TTC549 (cell line): ENCODE results near the gene ODAPH.
A peak's percentile ranks its signal among the peaks of the same experiment; 100 is the strongest.
"Not testable (repeated sequence)": the region's sequence is repeated elsewhere in the genome, so short reads cannot be mapped to it uniquely, and the experiment has no call there.

Source experiments
- FAIRE-seq: peaks from 2 replicates; lab custom pipeline; 2012; peaks lifted over from hg19 to GRCh38; lab: Jason Lieb, UNC

The ODAPH gene

DNA sequence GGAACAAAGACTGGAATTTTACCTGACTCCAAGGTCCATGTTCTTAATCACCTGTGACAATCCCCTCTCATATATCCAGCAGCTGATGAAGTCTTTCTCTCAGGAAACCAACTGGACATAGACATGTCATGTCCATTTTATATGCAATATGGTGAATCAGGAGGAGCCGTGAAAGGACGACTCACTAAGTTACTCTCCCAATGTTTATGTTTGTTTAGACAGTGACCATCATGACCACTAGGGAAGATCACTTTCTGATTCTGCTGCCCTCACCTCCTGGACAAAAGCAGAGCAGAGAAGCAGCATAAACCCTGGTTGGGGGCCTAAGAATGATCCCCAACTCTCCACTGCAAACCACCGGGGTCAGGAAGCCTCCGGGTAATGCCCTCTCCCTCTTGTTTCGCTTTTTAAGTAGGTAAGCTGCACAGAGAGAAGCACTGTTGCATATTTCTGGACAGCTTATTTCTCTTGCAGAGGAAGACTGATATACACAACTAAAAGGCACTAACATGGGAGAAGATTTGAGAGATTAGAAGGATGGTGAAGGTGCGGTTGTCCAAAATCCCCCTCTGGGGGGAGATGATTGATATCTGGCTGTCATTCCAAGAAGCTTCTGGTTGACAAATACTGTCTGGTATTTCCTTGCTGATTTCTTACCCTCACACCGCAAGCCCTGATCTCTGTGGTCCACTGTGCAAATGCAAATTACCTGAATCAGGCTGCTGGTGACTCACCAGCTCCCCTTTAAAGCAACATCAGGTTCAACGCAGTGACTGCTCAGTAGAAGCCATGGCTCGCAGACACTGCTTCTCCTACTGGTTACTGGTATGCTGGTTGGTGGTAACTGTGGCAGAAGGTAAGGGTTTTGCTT is at the start of gene ODAPH:
TSS of gene ODAPH (plus strand) at position 773 of the 871 bp plus-strand sequence. CDS start at position 790, 17 bp downstream.
- FAIRE-seq, result no peak

DNA sequence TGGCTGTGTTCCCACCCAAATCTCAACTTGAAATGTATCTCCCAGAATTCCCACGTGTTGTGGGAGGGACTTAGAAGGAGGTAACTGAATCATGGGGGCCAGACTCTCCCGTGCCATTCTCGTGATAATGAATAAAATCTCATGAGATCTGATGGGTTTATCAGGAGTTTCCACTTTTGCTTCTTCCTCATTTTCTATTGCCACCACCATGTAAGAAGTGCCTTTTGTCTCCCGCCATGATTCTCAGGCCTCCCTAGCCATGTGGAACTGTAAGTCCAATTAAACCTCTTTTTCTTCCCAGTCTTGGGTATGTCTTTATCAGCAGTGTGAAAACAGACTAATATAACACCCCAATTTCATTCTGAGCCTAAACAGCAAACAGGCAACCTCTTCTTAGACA is 46.3 kb upstream of the ODAPH start:
- FAIRE-seq, result not testable (repeated sequence)

- no peak for FAIRE-seq
Measured at GRCh38 chr4:75511841-75512240, 44.0 kb upstream of the ODAPH start.

DNA sequence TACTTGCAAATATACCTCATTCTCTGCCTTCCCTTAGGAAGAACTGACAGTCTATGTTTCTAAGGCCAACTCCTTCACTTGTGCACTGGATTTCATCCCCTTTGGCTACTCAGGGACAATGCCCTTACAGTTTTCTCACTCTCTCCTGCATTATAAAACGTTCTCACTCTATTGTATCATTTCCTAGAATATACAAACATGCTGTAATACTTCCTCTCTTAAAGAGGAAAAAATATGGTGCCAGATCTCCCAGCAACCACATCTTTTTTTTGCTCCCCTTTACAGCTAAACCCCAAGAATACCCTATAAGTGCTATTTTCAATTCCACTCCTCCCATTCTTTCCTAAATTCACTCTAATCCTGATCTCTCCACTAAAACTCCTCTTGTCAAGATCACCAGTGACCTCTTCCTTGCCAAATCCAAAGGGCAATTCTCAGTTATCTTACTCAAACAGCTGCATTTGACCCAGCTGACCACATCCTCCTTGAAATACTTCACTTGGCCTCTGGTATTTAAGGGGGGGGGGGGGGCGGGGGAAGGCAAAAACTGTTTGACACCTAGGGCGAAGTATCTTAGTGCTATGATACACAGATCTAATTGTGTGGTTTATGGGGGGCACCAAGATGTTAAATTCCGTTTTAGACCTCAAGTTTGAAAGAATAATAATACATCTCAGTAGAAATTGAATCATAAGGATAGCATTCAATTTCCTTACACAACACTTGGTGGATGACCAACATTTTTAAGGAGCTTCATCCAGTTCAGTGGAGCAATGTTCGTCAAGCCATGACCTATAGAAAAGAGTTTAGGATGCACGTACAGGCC is 43.3 kb upstream of the ODAPH start:
- FAIRE-seq, result no peak

DNA sequence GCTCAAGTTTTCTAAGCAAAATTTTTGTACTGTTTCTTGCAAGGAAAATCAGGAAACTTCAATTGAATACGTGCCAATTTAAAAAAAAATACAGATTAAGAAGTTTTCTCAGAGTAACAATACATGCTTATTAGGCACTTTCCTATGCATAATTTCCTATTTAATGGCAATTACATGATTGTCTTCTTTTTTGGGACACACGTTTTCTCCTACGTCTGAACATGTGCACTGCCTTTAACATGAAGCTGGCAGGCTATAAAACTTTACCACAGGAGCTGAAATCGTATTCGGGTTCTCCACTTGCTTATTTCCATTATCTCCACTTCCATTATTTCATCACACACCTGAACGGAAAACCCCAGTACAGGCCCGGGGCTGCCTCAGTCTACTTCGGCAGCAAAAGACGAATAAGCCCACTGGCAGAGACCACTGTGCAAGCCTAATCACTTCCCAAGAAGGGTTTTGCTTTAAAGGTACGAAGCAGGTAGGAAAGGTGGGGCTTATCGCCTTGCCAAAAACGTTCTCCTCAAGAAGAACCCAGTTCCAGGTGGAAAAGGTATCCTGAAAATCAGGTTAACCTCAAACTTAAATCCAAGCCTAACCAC is 42.2 kb upstream of the ODAPH start:
- no peak for FAIRE-seq

DNA sequence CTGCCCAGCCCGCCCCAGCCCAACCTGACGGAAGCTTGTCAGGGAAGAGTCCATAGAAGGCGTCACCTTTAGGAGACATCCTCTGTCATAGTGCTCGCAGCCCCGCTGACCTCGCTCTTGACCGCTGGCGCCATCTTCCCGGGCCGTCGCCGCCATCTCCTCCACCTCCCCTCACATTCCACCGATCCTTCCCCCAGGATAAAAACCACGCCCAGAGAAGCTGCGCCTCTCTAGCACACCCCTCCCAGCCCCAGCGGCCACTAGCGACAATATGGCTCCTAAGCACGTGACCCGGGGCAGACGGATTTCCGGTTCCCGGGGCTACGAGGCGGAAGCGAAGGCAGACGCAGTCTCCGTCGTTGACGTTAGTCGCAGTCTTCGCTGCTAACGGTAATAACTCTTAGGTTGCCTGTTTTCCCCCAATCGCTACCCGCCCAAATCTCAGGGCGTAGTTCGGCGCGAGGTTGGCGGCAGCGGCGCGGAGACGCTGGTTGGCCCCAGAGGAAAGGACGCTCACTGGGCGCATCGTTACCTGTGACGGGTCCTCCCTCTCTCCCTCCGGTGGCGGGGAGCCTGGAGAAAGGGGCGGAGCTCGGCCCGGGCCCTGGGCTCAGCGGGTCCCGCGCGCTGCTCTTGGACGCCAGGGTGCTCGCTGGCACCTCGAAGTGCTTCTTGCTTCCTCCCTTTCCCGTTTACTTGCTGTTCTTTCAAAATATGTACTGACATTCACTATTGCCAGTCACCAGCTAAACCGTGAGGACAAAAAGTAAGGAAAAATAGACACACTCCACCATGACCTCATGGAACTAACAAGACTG is 41.5 kb upstream of the ODAPH start, which contains the start of the genes RCHY1 and THAP6:
TSS of gene RCHY1 (minus strand) at position 273 of the 818 bp plus-strand sequence. CDS start at position 156, 117 bp downstream.
TSS of gene THAP6 (plus strand) at position 343 of the 818 bp plus-strand sequence. CDS start 980 bp downstream, outside the sequence.
- FAIRE-seq, result peak; percentile 90

DNA sequence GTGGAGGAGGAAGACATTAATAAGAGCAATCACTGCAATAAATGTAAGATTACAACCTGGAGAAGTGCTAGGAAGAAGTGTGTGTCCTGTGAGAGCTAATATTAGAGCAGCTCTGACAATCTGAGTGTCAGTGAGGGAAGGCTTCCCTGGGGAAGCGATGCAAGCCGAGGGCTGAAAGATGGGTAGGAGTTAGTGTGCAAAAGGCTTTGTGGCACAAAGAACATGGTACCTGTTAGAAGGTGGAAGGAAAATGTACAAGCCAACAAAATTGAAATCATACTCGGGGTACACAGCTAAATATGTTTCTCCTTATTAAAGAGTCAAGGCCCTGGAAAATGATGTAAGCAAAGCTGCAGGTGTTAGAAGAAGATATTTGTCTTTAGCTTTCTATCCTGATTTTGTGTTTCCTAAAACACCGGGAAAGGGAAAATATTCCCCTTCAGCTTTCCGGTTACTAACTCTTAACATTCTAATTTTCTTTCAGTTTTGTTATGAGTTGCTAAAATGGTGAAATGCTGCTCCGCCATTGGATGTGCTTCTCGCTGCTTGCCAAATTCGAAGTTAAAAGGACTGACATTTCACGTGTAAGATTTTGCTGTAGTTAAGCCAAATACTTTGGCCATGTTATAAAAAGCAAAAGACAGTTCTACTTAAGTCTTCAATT is 40.8 kb upstream of the ODAPH start:
- no peak for FAIRE-seq

- no peak for FAIRE-seq
Measured at GRCh38 chr4:75516144-75516543, 39.7 kb upstream of the ODAPH start.

DNA sequence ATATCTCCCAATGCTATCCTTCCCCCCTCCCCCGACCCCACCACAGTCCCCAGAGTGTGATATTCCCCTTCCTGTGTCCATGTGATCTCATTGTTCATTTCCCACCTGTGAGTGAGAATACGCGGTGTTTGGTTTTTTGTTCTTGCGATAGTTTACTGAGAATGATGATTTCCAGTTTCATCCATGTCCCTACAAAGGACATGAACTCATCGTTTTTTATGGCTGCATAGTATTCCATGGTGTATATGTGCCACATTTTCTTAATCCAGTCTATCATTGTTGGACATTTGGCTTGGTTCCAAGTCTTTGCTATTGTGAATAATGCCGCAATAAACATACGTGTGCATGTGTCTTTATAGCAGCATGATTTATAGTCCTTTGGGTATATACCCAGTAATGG is 36.4 kb upstream of the ODAPH start:
- not testable (repeated sequence) for FAIRE-seq

DNA sequence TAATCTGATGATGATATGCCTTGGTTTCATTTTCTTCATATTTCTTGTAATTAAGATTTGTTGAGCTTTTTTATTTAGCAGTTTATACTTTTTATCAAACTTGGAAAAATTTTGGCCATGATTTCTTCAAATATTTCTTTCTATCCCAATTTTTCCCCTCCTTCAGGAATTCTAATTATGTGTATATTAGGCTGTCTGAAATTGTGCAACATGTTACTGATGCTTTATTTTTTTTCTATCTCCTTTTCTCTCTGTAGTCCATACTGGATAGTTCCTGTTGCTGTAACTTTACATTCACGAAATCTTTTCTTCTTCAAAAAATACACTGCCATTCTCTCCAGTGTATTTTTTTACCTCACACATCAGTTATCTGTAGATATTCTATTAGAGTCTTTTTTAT is 30.8 kb upstream of the ODAPH start:
- FAIRE-seq, result no peak

- no peak for FAIRE-seq
Measured at GRCh38 chr4:75525910-75526309, 30.0 kb upstream of the ODAPH start.

GRCh38 chr4:75527482-75527881 is 28.4 kb upstream of the ODAPH start:
- FAIRE-seq, result no peak

DNA sequence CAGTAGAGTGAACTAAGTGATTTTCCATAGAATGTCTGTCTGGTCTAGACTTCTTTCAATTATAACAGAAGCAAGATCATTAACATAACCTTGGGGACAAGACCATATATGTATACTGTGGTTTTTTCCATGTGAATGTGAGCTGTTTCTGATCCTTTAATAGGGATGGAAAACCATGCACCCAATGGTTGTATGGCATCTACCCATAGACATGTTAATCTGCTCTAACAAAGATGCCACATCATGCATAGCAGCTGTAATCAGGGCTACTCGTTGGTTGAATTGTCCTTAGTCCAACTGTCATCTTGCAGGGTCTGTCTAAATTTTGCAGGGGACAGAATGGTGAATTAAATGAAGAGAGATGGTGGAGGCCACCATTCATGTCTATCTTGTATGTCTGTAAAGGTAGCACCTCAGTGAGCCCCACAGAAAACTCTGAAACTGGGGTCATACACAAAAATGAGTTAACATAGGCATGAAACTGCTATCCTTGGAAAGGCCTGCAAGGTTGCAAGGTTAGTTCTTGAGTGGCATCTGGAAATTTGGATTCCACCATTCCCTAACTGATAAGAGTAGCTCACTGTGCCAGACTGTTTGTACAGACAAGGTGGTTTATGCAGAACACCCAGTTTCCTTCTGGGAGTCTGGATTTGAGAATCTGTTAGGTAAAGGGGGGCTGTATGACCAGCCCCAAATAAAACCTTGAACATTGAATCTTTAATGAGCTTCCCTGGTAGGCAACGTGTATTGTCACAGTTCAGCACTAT is 25.1 kb upstream of the ODAPH start:
- no peak for FAIRE-seq

DNA sequence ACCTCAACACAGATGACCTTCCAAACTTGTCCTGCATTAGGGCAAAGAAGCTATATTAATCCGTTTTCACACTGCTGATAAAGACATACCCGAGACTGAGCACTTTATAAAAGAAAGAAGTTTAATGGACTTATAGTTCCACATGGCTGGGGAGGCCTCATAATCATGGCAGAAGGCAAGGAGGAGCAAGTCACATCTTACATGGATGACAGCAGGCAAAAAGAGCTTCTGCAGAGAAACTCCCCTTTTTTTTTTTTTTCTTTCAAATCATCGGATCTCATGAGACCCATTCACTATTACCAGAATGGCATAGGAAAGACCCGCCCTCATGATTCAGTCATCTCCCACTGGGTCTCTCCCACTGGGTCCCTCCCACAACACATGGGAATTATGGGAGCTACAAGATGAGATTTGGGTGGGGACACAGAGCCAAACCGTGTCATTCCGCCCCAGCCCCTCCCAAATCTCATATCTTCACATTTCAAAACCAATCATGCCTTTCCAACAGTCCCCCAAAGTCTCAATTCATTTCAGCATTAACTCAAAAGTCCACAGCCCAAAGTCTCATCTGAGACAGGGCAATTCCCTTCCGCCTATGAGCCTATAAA is 24.2 kb upstream of the ODAPH start:
- not testable (repeated sequence) for FAIRE-seq

- FAIRE-seq, result not testable (repeated sequence)
Measured at GRCh38 chr4:75533339-75533887, 22.5 kb upstream of the ODAPH start.

DNA sequence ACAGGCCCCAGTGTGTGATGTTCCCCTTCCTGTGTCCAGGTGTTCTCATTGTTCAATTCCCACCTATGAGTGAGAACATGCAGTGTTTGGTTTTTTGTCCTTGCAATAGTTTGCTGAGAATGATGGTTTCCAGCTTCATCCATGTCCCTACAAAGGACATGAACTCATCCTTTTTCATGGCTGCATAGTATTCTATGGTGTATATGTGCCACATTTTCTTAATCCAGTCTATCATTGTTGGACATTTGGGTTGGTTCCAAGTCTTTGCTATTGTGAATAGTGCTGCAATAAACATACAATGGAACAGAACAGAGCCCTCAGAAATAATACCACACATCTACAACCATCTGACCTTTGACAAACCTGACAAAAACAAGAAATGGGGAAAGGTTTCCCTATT is 21.9 kb upstream of the ODAPH start:
- FAIRE-seq, result not testable (repeated sequence)

DNA sequence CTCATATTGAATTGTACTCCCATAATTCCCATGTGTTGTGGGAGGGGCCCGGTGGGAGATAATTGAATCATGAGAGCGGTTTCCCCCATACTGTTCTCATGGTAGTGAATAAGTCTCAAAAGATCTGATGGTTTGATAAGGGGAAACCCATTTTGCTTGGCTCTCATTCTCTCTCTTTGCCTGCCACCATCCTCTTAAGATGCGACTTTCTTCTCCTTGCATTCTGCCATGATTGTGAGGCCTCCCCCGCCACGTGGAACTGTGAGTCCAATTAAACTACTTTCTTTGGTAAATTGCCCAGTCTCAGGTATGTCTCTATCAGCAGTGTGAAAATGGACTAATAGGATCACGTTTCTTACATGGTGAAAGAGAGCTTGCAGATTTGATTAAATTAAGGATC is 18.6 kb upstream of the ODAPH start:
- not testable (repeated sequence) for FAIRE-seq

DNA sequence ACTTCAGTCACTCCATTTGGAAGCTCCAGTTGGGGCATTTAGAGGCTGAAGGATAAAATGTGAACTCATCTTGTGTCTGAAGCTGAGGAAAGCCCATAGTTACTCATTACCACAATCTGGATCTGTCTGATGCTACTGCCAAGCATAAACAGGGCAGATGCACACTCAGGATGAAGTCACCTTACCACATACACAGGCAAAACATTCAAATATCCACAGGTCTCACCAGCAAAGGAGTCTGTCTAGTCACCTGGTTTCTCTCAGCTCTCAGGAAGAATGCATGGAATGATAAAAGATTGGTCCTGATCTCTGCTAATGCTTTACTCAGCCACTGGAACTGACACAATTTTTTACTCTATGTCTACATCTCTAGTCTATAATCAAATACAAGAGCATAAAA is 13.0 kb upstream of the ODAPH start:
- FAIRE-seq, result no peak

DNA sequence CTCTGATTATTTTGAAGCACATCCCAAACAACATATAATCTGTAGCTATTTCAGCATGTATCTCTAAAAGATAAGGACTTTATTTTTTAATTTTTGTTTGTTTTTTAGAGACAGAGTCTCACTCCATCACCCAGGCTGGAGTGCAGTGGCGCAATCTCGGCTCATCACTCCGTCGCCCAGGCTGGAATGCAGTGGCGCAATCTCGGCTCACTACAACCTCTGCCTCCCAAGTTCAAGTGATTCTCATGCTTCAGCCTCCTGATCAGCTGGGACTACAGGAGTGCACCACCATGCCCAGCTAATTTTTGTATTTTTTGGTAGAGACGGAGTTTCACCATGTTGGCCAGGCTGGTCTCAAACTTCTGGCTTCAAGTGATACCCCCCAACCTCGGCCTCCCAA is 11.6 kb upstream of the ODAPH start:
- FAIRE-seq, result not testable (repeated sequence)

DNA sequence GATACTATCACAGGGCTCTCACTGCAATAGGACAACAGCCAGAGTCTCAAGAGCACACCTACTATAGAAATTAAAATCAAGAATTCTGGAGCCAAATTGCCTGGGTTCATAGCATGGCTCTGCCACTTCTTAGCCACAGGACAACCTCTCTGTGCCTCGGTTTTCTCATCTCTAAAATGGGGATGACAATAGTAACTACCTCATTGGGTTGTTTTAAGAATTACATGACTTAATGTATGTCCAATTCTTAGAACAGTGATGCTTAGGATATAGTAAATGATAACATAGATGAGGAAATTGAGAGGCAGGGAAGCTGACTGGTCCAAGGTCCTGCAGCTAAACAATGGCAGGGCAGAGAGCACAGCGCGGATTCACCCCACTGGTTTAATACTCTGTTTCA is 11.0 kb upstream of the ODAPH start:
- FAIRE-seq, result no peak
